ENCODE data around the gene UXS1.

GRCh38 chr2:106130251-106130998, 63.7 kb downstream of the UXS1 start:
- no peak for TF ChIP-seq CTCF (conservative IDR thresholded peaks at IDR 0.05; ENCODE audit: low read length)
- TF ChIP-seq EZH2phosphoT487 (IDR thresholded peaks at IDR 0.05; ENCODE audit: borderline replicate concordance, low read depth, low read length), result no peak
